Measurements from ENCODE around the gene DUSP18.
"Not testable (repeated sequence)": the region's sequence is repeated elsewhere in the genome, so short reads cannot be mapped to it uniquely, and the experiment has no call there.

Gene DUSP18

GRCh38 chr22:30685178-30685577 lies 17.5 kb upstream of the DUSP18 start:
- H3K9me3 ChIP-seq (replicated peaks in 1 of 11), result no peaks in the 10 kb centered on the region
- H3K4me1 ChIP-seq, result peaks cover 20 to 22% (median 21%) of the 10 kb centered on the region in 10 experiments
- H3K36me3 ChIP-seq, result no peaks in the 10 kb centered on the region
- H4K20me1 ChIP-seq, result no peaks in the 10 kb centered on the region
- H3K27me3 ChIP-seq, result no peaks in the 10 kb centered on the region
- H3K27ac ChIP-seq, result no peak overlapping the region
- no peak overlapping the region for H3K4me2 ChIP-seq
- H3K9ac ChIP-seq, result no peak overlapping the region
- H3K4me3 ChIP-seq, result no peak overlapping the region
- no peak for TF ChIP-seq Cebpa-rat (IDR thresholded peaks at IDR 0.05)

- peaks cover 21 to 33% (median 24%) of the 10 kb centered on the region in 10 experiments for H3K4me1 ChIP-seq
- H4K20me1 ChIP-seq, result no peaks in the 10 kb centered on the region
- peak overlapping the region in 1 of 11 experiments; percentile 65; a peak in 2 of 22 replicates for H3K9ac ChIP-seq
- H3K36me3 ChIP-seq, result no peaks in the 10 kb centered on the region
- H3K27me3 ChIP-seq, result no peaks in the 10 kb centered on the region
- no peak for TF ChIP-seq Cebpa-rat (IDR thresholded peaks at IDR 0.05)
- peak overlapping the region in 7 of 11 experiments; percentile 50 to 81 (median 69); a peak in 10 of 22 replicates for H3K27ac ChIP-seq
- no peaks in the 10 kb centered on the region for H3K9me3 ChIP-seq (replicated peaks in 1 of 11)
- peak overlapping the region; percentile 53 to 82 (median 73); a peak in 21 of 22 replicates for H3K4me2 ChIP-seq
- no peak overlapping the region for H3K4me3 ChIP-seq
These were observed 14.2 kb upstream of the DUSP18 start for GRCh38 chr22:30681831-30682230.

- peak overlapping the region in 10 of 11 experiments; percentile 19 to 81 (median 64); a peak in 19 of 22 replicates for H3K27ac ChIP-seq
- H3K4me3 ChIP-seq, result no peak overlapping the region
- peak in 4 of 11 experiments; percentile 52 to 79 (median 66); a peak in 6 of 22 replicates for TF ChIP-seq Cebpa-rat (IDR thresholded peaks at IDR 0.05)
- no peaks in the 10 kb centered on the region for H3K9me3 ChIP-seq (replicated peaks in 1 of 11)
- no peaks in the 10 kb centered on the region for H3K27me3 ChIP-seq
- H3K9ac ChIP-seq, result peak overlapping the region; percentile 4 to 65 (median 37); a peak in 14 of 22 replicates
- no peaks in the 10 kb centered on the region for H4K20me1 ChIP-seq
- peaks cover 21 to 33% (median 24%) of the 10 kb centered on the region in 10 experiments for H3K4me1 ChIP-seq
- H3K4me2 ChIP-seq, result peak overlapping the region; percentile 53 to 82 (median 73)
- no peaks in the 10 kb centered on the region for H3K36me3 ChIP-seq
These were observed 13.5 kb upstream of the DUSP18 start for GRCh38 chr22:30680991-30681770.

- H3K4me2 ChIP-seq, result peak overlapping the region; percentile 53 to 82 (median 73)
- H4K20me1 ChIP-seq; H3K27me3 ChIP-seq; H3K36me3 ChIP-seq; H3K4me3 ChIP-seq; H3K9me3 ChIP-seq (replicated peaks in 1 of 11): not testable (repeated sequence)
- H3K27ac ChIP-seq, result peak overlapping the region in 9 of 11 experiments; percentile 27 to 81 (median 65); a peak in 17 of 22 replicates
- H3K9ac ChIP-seq, result peak overlapping the region in 6 of 11 experiments; percentile 4 to 65 (median 48); a peak in 8 of 22 replicates
- H3K4me1 ChIP-seq, result peaks cover 21 to 33% (median 24%) of the 10 kb centered on the region in 10 experiments
These were observed 12.4 kb upstream of the DUSP18 start for GRCh38 chr22:30679895-30680690.

- H3K4me1 ChIP-seq, result peaks cover 14 to 34% (median 23%) of the 10 kb centered on the region in 10 experiments
- not testable (repeated sequence) for H3K36me3 ChIP-seq; H3K9ac ChIP-seq; H3K4me2 ChIP-seq; H3K27me3 ChIP-seq; H3K27ac ChIP-seq; H4K20me1 ChIP-seq; H3K9me3 ChIP-seq (replicated peaks in 1 of 11); H3K4me3 ChIP-seq
These were observed 8.9 kb upstream of the DUSP18 start for GRCh38 chr22:30676565-30676964.

GRCh38 chr22:30675436-30675835 lies 7.8 kb upstream of the DUSP18 start:
- Histone ChIP-seq H3K27me3 (no peaks in the 10 kb centered on the region), H3K36me3 (no peaks in the 10 kb centered on the region), H3K9me3 (replicated peaks in 1 of 11) (no peaks in the 10 kb centered on the region), H3K9ac (no peak overlapping the region), H3K4me2 (no peak overlapping the region), H3K27ac (no peak overlapping the region), H4K20me1 (no peaks in the 10 kb centered on the region), H3K4me3 (no peak overlapping the region), H3K4me1 (peaks cover 3 to 23% (median 11%) of the 10 kb centered on the region in 10 experiments)
- no peak for TF ChIP-seq Cebpa-rat (IDR thresholded peaks at IDR 0.05)

- H3K9me3 ChIP-seq (replicated peaks in 1 of 11), result no peaks in the 10 kb centered on the region
- no peaks in the 10 kb centered on the region for H3K27me3 ChIP-seq
- peaks cover 0 to 15% (median 5%) of the 10 kb centered on the region in 10 experiments; a peak in 10 of 20 replicates for H3K4me1 ChIP-seq
- H3K27ac ChIP-seq, result no peak overlapping the region
- TF ChIP-seq Cebpa-rat (IDR thresholded peaks at IDR 0.05), result no peak
- no peak overlapping the region for H3K9ac ChIP-seq
- no peak overlapping the region for H3K4me2 ChIP-seq
- H4K20me1 ChIP-seq, result no peaks in the 10 kb centered on the region
- no peak overlapping the region for H3K4me3 ChIP-seq
- no peaks in the 10 kb centered on the region for H3K36me3 ChIP-seq
These were observed 6.8 kb upstream of the DUSP18 start for GRCh38 chr22:30674482-30674881.

- peaks cover 0 to 7% (median 0%) of the 10 kb centered on the region in 11 experiments; a peak in 2 of 22 replicates for H3K27me3 ChIP-seq
- no peak overlapping the region for H3K4me3 ChIP-seq
- no peaks in the 10 kb centered on the region for H3K36me3 ChIP-seq
- H3K9me3 ChIP-seq (replicated peaks in 1 of 11), result no peaks in the 10 kb centered on the region
- TF ChIP-seq Cebpa-rat (IDR thresholded peaks at IDR 0.05), result no peak
- H3K4me1 ChIP-seq, result peaks cover 4 to 16% (median 8%) of the 10 kb centered on the region in 10 experiments; a peak in 19 of 20 replicates
- H4K20me1 ChIP-seq, result no peaks in the 10 kb centered on the region
- peak overlapping the region in 3 of 11 experiments; percentile 9 to 55 (median 19); a peak in 3 of 22 replicates for H3K4me2 ChIP-seq
- H3K9ac ChIP-seq, result no peak overlapping the region
- H3K27ac ChIP-seq, result no peak overlapping the region
These were observed 5.5 kb upstream of the DUSP18 start for GRCh38 chr22:30673136-30673535.

- no peak overlapping the region for H3K4me3 ChIP-seq
- peaks cover 0 to 8% (median 0%) of the 10 kb centered on the region in 11 experiments; a peak in 2 of 22 replicates for H3K27me3 ChIP-seq
- TF ChIP-seq Cebpa-rat (IDR thresholded peaks at IDR 0.05), result no peak
These were observed 3.4 kb upstream of the DUSP18 start for GRCh38 chr22:30671071-30671470.

More at GRCh38 chr22:30671071-30671470, 3.4 kb upstream of the DUSP18 start:
- Histone ChIP-seq H3K4me1 (peaks cover 17 to 28% (median 20%) of the 10 kb centered on the region in 10 experiments), H3K4me2 (no peak overlapping the region), H4K20me1 (no peaks in the 10 kb centered on the region), H3K36me3 (no peaks in the 10 kb centered on the region), H3K9me3 (replicated peaks in 1 of 11) (no peaks in the 10 kb centered on the region), H3K9ac (no peak overlapping the region; a peak in 1 of 22 replicates), H3K27ac (no peak overlapping the region)

Measured in BLaER1 treated with 17β-estradiol and CSF1 and Interleukin-3, amounts not matched to agents 10 nM and 100 nM (cell line).